GM19238 (cell line): ENCODE data around the gene PFDN2.

Experiments
- DNase-seq: peaks from one replicate; pipeline ENCODE4 v3.0.0; 2011; ENCODE audit warnings: low spot score; ENCODE audit not compliant: insufficient read length

PFDN2 gene

GRCh38 chr1:161117759-161118581 lies at the start of gene PFDN2, which contains the start of gene NIT1:
Gene PFDN2, minus strand, starts transcription at chr1:161118037. Its CDS starts 11 bp downstream, at chr1:161118026.
Gene NIT1, plus strand, starts transcription at chr1:161118105. Its CDS starts 72 bp downstream, at chr1:161118177.
- DNase-seq: peak; percentile 88

GRCh38 chr1:161166669-161167548 lies 49.1 kb upstream of the PFDN2 start:
- DNase-seq: no peak

- DNase-seq: peak; percentile 89
Measured at GRCh38 chr1:161165742-161166668, 48.2 kb upstream of the PFDN2 start, which contains the start of gene PPOX. Gene PPOX, plus strand, starts transcription at chr1:161166426. Its CDS starts 422 bp downstream, at chr1:161166848.

GRCh38 chr1:161164901-161165610 lies 47.2 kb upstream of the PFDN2 start:
- DNase-seq: no peak

- DNase-seq: no peak
Measured at GRCh38 chr1:161163793-161164192, 46.0 kb upstream of the PFDN2 start.

GRCh38 chr1:161162806-161163205 lies 45.0 kb upstream of the PFDN2 start:
- no peak for DNase-seq

- DNase-seq: no peak
Measured at GRCh38 chr1:161162052-161162451, 44.2 kb upstream of the PFDN2 start.

- DNase-seq: no peak
Measured at GRCh38 chr1:161161652-161162051, 43.8 kb upstream of the PFDN2 start.

- no peak for DNase-seq
Measured at GRCh38 chr1:161160671-161161145, 42.9 kb upstream of the PFDN2 start.

GRCh38 chr1:161159913-161160243 lies 42.0 kb upstream of the PFDN2 start:
- DNase-seq: no peak

GRCh38 chr1:161159087-161159912 lies 41.5 kb upstream of the PFDN2 start, which contains the start of gene USP21:
Gene USP21, plus strand, starts transcription at chr1:161159500. Its CDS starts 1,141 bp downstream, at chr1:161160641.
- DNase-seq: peak; percentile 95

GRCh38 chr1:161158316-161159010 lies 40.6 kb upstream of the PFDN2 start:
- no peak for DNase-seq

GRCh38 chr1:161157867-161158266 lies 40.0 kb upstream of the PFDN2 start:
- no peak for DNase-seq

- peak; percentile 86 for DNase-seq
Measured at GRCh38 chr1:161153682-161154337, 36.0 kb upstream of the PFDN2 start, which contains the start of gene UFC1. Gene UFC1, plus strand, starts transcription at chr1:161153978. Its CDS starts 20 bp downstream, at chr1:161153998.

- no peak for DNase-seq
Measured at GRCh38 chr1:161153176-161153575, 35.3 kb upstream of the PFDN2 start.

GRCh38 chr1:161145832-161146231 lies 28.0 kb upstream of the PFDN2 start:
- no peak for DNase-seq

GRCh38 chr1:161140755-161141400 lies 23.0 kb upstream of the PFDN2 start:
- no peak for DNase-seq
